NCI-H345 (cell line): ENCODE data around the gene OR2M4.
"Not testable (repeated sequence)": the region's sequence is repeated elsewhere in the genome, so short reads cannot be mapped to it uniquely, and the experiment has no call there.

Experiments
- DNase-seq: peaks from one replicate; lab custom pipeline; 2025; lab: John Stamatoyannopoulos, UW

OR2M4 gene

GRCh38 chr1:248231117-248231516 lies at the start of gene OR2M4:
TSS of gene OR2M4 (plus strand) at chr1:248231417. CDS start at chr1:248238929, 7,512 bp downstream.
- no peak for DNase-seq

- DNase-seq, result no peak
These were observed 47.2 kb upstream of the OR2M4 start for GRCh38 chr1:248183996-248184395.

GRCh38 chr1:248187363-248187762 lies 43.9 kb upstream of the OR2M4 start:
- no peak for DNase-seq

GRCh38 chr1:248189026-248189425 lies 42.2 kb upstream of the OR2M4 start:
- DNase-seq, result no peak

GRCh38 chr1:248194117-248194516 lies 37.1 kb upstream of the OR2M4 start:
- DNase-seq, result no peak

- no peak for DNase-seq
These were observed 34.3 kb upstream of the OR2M4 start, which contains the start of gene OR2M3 for GRCh38 chr1:248196965-248197364. TSS of gene OR2M3 (plus strand) at chr1:248197265. CDS start at chr1:248203068, 5,803 bp downstream.

- DNase-seq, result no peak
These were observed 15.3 kb upstream of the OR2M4 start for GRCh38 chr1:248215880-248216279.

- no peak for DNase-seq
These were observed 5.7 kb upstream of the OR2M4 start for GRCh38 chr1:248225537-248225936.

- DNase-seq, result no peak
These were observed 1.8 kb upstream of the OR2M4 start for GRCh38 chr1:248229360-248229908.

- DNase-seq, result no peak
These were observed 8.3 kb downstream of the OR2M4 start for GRCh38 chr1:248239478-248239877.

- DNase-seq, result no peak
These were observed 12.0 kb downstream of the OR2M4 start for GRCh38 chr1:248243204-248243603.

- not testable (repeated sequence) for DNase-seq
These were observed 28.1 kb downstream of the OR2M4 start for GRCh38 chr1:248259309-248259708.

GRCh38 chr1:248268178-248268577 lies 37.0 kb downstream of the OR2M4 start:
- no peak for DNase-seq

GRCh38 chr1:248273225-248273624 lies 42.0 kb downstream of the OR2M4 start:
- DNase-seq, result not testable (repeated sequence)

GRCh38 chr1:248277876-248278275 lies 46.7 kb downstream of the OR2M4 start, which contains the start of gene OR2T33:
TSS of gene OR2T33 (minus strand) at chr1:248277976. CDS start at chr1:248273814, 4,162 bp downstream.
- no peak for DNase-seq

GRCh38 chr1:248288391-248288790 lies 57.2 kb downstream of the OR2M4 start:
- DNase-seq, result no peak
